ACHN (cell line): ENCODE measurements around the gene E2F1.
"Not testable (repeated sequence)": the region's sequence is repeated elsewhere in the genome, so short reads cannot be mapped to it uniquely, and the experiment has no call there.

Source experiments
- DNase-seq: peaks from one replicate; pipeline ENCODE4 v3.0.0-alpha.2; 2015
- in situ Hi-C: cut with HindIII; loops from 2 replicates; pipeline ENCODE4 v1.10.0; 2017; ENCODE audit warnings: low sequenced_read_pairs, low pct_ligation_motif_present, low pct_unique_long_range_greater_than_20kb

The E2F1 gene

DNA sequence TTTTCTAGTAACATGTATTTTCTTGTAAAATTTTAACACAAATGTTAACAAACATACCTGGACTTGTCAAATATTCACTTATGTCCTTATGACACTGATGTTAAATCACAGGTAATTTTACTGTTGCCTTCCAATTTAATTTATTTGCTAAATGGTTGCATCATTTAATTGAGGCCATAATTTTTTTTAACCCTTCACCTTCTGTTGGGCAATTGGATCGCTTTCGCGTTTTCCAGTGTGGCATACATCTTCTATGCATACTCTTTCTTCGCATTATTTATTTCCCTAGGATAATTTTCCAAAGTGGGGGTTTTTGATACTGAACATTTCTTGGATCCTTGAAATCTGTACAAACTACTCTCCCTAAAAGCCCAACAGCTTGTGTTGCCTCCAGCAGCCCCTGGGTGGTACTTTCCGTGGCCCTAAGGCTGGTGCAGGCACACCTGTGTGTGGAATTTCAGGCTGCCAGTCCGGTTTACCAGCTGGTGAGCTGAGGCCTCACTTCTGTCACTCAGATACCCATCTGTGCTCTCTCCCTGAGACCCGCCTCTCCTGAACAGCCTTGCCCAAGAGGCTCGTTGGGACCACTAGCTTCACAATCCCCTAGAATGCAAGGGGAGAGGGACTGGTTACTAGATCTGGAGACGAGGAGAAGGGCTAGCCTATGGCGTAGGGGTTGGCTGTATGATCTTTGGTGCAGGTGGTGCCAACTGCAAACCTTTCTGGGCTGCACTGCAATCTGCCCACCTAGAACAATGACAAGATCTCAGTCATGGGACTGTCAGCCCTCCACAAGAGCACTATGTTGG lies 35.2 kb downstream of the E2F1 start:
- no peak for DNase-seq
- in situ Hi-C loops: no loop called here

- in situ Hi-C loops: no loop called here
- no peak for DNase-seq
Observed at GRCh38 chr20:33650111-33650752, 36.0 kb downstream of the E2F1 start.

DNA sequence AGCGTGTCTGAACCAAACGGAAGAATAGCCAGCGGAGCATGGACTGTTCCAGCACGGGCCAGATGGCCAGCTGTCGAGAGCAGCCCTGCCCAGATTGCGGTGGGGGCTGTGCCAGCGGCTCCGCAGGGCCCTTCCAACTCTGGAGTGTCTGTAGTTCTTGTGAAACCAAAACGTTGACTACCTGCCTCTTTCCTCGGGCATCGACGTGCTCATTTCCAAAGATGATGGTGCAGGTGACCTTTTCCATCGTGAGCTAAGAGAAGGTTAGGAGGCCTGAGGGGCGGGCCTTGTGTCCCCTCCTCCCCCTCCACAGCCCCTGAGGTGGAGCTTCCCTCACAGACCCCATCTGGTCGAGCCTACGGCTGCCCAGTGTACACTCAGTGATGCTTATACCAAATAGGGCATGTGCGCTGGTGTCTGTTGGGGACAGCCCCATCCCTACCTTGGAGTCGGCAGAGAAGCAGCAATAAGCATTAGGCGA lies 36.9 kb downstream of the E2F1 start:
- in situ Hi-C loops: no loop called here
- no peak for DNase-seq

GRCh38 chr20:33648396-33649004 lies 37.7 kb downstream of the E2F1 start:
- in situ Hi-C loops: no loop called here
- no peak for DNase-seq

DNA sequence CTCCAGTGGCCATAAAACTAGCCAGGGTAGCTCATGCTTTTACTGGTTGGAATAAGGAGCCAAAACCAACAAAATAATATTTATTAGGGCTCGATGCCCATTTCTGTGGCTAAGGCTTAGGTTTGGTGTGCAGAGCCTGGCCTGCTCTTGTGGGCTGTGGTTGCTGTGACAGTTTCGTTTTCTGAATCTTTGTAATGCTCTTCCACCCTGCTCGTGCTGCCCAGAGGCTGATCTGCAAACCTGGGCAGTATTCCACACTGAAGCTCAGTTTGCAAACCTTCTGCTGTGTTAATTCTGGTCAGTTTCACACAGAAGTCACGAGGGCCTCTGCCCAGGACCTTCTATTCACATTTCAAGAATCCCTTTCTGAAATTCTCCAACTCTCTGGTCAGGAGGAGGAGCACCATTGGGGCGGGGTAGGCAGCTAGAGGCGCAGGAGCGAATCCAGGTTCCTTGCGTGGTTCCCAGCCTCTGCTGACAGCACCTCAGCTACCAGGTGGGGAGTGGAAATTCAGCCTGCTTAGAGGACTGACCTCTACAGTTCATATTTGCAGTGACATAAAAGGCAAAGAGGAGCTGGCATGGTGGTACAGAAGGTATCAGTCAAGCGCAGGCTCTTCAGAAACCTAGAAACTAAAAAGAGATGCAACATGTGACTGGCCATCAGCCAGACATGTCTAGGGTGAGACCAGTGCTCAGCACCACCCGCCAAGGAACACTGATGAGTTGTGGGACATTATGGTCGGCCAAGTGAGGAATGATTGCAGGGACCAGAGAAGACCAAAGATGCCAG lies 38.4 kb downstream of the E2F1 start:
- in situ Hi-C loops: no loop called here
- DNase-seq: no peak

DNA sequence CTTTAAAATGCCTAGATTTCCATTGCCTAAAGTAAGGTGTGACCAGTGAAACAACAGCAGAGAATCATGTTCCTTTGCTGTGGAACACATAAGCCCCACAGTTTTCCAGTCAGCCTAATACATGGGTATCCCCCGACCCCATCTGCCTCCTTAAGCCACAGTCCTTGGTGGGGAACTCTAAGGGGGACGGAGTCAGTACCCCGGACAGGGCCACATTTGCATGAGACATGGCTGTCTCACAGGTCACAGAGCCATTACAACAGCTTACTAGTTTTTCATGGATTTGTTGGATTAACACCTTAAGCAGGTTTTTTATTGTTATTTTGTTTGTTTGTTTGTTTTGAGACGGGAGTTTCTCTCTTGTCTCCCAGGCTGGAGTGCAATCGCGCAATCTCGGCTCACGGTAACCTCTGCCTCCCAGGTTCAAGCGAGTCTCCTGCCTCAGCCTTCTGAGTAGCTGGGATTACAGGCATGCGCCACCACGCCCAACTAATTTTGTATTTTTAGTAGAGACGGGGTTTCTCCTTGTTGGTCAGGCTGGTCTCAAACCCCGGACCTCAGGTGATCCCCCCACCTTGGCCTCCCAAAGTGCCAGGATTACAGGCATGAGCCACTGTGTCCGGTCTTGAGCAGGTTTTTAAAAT lies 39.1 kb downstream of the E2F1 start:
- DNase-seq, in situ Hi-C loops: not testable (repeated sequence)

GRCh38 chr20:33646191-33646590 lies 40.0 kb downstream of the E2F1 start:
- no peak for DNase-seq
- in situ Hi-C loops: no loop called here

GRCh38 chr20:33645396-33645795 lies 40.8 kb downstream of the E2F1 start:
- in situ Hi-C loops: no loop called here
- DNase-seq: no peak

- in situ Hi-C loops: no loop called here
- DNase-seq: no peak
Observed at GRCh38 chr20:33645072-33645358, 41.2 kb downstream of the E2F1 start.

DNA sequence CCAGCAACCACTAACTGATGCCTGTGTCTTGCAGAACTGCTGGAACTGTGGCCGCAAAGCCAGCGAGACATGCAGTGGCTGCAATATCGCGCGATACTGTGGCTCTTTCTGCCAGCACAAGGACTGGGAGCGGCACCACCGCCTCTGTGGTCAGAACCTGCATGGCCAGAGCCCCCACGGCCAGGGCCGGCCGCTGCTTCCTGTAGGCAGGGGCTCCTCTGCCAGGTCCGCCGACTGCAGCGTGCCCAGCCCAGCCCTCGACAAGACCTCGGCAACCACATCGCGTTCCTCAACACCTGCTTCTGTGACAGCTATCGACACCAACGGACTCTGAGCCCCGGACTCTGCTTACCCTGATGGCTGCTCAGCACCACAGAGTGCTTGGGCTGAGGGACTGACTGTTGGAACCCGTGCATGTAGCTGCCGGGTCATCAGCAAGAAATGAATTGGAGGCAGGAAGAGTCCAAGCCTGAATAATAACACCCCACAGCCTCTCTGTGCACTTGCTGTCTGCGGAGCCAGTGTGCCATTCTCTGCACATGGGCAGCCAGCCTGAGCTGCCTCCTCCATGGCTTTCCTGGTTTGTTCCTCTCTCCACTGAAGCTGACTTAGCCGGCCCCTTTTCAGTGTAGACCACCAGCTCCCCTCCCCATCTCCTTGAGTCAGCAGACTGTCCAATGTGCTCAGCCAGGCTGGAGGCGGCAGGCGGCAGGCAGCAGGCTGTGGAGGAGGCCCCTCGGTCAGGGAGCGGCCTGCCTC lies 41.7 kb downstream of the E2F1 start:
- in situ Hi-C loops: no loop called here
- no peak for DNase-seq

DNA sequence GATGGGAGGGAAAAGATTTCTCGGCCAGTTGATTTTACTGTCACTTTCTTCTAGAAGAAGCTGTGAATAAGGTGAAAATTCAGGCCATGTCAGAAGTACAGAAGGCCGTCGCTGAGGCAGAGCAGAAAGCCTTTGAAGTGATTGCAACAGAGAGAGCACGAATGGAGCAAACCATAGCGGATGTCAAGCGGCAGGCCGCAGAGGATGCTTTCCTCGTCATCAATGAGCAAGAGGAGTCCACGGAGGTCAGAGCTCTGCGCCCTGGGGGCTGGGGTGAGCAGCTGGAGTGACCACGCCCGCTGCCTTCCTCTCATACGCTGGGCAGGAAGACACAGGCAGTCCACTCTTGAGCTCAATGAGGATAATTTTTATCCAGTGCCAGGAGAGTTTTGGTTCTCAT lies 45.9 kb downstream of the E2F1 start:
- in situ Hi-C loops: no loop called here
- DNase-seq: no peak

DNA sequence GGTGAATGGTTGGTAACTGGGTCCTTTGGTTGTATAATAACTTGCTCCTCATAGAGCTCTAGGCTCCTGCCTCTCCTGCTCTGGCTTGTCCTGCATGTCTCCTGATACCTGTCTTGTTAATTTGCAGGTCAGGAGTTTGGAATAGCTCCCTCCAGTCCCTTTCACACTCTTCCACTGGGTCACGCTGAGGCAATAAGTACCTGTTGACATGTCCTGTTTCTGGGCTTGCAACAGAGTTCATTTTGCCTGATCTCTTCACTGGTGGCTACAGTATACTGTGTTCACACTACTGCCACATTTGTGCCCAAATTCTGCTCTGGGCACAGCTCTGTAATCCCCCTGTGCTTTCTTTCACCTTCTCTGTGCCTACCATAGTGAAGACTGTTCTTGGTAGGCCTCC lies 49.4 kb downstream of the E2F1 start:
- no peak for DNase-seq
- in situ Hi-C loops: no loop called here

DNA sequence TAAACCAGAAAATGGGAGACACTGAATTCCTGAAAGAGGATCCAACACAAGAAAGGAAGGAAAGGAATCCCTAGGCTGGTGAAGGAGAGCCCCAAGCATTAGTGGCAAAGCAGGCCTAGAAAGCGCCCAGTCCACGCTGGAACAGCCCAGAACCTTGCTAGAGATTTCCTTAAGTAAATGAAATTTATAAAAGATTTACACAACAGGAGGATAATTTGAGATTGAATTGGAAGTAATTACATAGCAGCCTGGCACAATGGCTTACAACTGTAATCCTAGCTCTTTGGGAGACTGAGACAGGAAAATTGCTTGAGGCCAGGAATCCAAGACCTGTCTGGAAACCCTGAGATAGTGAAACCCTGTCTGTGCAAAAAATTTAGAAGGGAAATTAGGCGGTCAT lies 50.8 kb downstream of the E2F1 start:
- DNase-seq: no peak
- in situ Hi-C loops: no loop called here

DNA sequence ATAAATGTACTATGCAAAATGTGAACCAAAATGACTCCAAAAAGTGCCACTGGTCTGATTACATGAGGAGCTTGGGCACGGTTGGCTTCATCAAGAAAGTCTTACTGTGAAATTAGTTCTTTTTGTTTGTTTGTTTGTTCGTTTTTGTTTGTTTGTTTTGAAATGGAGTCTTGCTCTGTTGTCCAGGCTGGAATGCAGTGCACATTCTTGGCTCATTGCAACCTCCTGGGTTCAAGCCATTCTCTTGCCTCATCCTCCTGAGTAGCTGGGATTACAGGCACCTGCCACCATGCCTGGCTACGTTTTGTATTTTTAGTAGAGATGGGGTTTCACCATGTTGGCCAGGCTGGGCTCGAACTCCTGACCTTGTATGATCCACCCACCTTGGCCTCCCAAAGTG lies 54.3 kb downstream of the E2F1 start:
- DNase-seq, in situ Hi-C loops: not testable (repeated sequence)

DNA sequence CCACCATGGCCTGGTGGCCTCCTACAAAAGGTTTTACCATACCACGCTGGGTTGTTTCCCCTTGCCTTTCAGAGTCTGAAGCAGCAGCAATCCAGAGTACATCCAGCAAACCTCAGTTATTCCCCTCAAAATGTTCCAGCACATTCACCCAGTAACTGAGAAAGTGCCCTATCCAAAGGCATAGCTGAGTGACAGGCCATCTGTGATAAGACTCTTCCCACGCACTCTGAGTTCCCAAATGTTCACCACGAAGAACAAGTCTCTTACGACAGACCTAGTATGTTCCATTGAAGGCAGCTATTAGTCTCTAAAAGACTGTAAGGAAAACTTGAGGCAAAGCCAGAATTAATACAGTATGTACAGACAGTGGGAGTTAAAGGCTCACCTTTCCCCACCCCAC lies 55.7 kb downstream of the E2F1 start:
- in situ Hi-C loops: no loop called here
- DNase-seq: no peak

DNA sequence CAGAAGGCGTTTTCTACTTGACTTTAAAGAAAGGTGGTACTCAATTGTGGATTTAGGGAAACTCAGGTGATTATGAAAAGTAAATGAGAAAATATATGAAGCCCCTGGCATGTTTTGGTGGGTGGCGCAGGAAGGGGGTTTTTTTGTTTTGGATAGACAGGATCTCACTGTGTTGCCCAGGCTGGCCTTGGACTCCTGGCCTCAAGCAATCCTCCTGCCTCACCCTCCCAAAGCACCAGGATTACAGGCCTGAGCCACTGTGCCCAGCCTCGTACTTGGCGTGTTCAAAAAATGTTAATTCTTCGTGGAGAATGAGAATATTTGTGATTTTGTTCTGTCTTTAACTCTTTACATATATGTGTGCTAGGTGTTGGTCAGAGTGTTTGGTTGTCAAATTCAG lies 56.2 kb downstream of the E2F1 start:
- no peak for DNase-seq
- in situ Hi-C loops: no loop called here

DNA sequence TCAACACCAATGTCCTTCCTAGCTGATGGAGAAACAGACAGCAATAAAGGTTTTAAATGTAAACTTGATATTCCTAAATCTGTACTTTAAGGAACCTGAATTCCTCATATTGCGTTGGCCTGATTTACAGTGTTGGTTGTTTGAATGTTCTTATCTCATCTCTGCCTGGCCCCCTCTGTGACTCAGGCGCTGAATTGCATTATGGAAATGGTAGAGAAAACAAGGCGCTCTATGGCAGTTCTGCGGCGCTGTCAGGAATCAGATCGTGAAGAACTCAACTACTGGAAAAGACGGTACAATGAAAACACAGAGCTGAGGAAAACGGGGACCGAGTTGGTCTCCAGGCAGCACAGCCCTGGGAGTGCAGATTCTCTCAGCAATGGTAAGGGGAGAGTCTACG lies 56.7 kb downstream of the E2F1 start:
- in situ Hi-C loops: no loop called here
- DNase-seq: no peak

DNA sequence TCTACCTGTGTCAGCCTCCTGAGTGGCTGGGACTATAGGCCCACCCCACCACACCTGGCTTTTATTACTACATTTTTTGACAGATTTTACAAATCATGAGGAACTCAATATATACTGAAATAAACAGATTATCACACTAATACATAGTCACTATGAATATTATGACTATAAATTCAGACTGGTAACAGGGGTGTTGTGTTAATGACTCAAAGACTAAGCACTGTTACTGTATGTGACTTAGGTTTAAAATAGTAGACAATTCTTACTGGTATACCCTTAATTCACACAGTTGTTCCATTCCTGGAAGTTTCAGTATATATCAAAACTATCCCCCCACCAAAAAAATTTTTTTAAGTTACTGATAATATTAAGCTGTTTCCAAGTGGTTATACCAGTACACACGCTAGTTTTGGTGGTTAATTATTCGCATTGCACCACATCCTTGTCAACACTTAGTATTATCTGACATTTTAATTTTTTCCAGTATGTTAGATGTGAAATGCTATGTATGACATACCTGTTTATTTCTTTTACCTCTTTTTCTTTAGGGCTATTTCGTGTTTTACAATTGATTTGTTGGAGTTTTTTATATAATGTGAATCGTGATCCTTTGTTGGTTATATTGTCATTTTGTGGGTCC lies 58.5 kb downstream of the E2F1 start:
- no peak for DNase-seq
- in situ Hi-C loops: no loop called here
